KMS-11 (cell line): ENCODE data around the gene FOXD3.

Experiments
- H2AFZ ChIP-seq: fragments of 200-600 bp; sonication (generic); 2 replicates; pipeline ENCODE4 v1.6.1; 2016; ENCODE audit warnings: antibody characterized with exemption, mixed run types, low read depth
- H3K27ac ChIP-seq: fragments of 200-600 bp; sonication (generic); 2 replicates; pipeline ENCODE4 v1.6.1; 2016; ENCODE audit warnings: mild to moderate bottlenecking, mixed run types
- H3K27me3 ChIP-seq: fragments of 200-600 bp; sonication (generic); 2 replicates; pipeline ENCODE4 v1.6.1; 2017; ENCODE audit warnings: mild to moderate bottlenecking, low read depth, mixed run types, moderate library complexity; ENCODE audit not compliant: insufficient read depth
- H3K36me3 ChIP-seq: fragments of 200-600 bp; sonication (generic); 2 replicates; pipeline ENCODE4 v1.6.1; 2017; ENCODE audit warnings: mild to moderate bottlenecking, mixed run types; ENCODE audit not compliant: insufficient read depth
- H3K4me1 ChIP-seq: fragments of 200-600 bp; sonication (generic); 2 replicates; pipeline ENCODE4 v1.6.1; 2016; ENCODE audit warnings: mild to moderate bottlenecking, low read depth, mixed run types; ENCODE audit not compliant: poor library complexity, severe bottlenecking
- H3K4me2 ChIP-seq: fragments of 200-600 bp; sonication (generic); 2 replicates; pipeline ENCODE4 v1.7.0; 2016; ENCODE audit warnings: mild to moderate bottlenecking, mixed run types
- H3K4me3 ChIP-seq: fragments of 200-600 bp; sonication (generic); IDR thresholded peaks from 2 replicates; pipeline ENCODE4 v1.6.1; 2017; ENCODE audit warnings: low read depth, low read length, mixed read lengths; ENCODE audit not compliant: insufficient read depth
- H3K79me2 ChIP-seq: fragments of 200-600 bp; sonication (generic); 2 replicates; pipeline ENCODE4 v1.6.1; 2016; ENCODE audit warnings: low read depth, mixed run types; ENCODE audit not compliant: insufficient read depth
- H3K9ac ChIP-seq: fragments of 200-600 bp; sonication (generic); 2 replicates; pipeline ENCODE4 v1.6.1; 2016; ENCODE audit warnings: mild to moderate bottlenecking, mixed run types
- H4K20me1 ChIP-seq: fragments of 200-600 bp; sonication (generic); 2 replicates; pipeline ENCODE4 v1.6.1; 2016; ENCODE audit warnings: mild to moderate bottlenecking, mixed run types; ENCODE audit not compliant: insufficient read depth
- TF ChIP-seq, protein P1 (sequence below): fragments of 200-600 bp; sonication (generic); conservative IDR thresholded peaks from 2 replicates; pipeline ENCODE4 v1.6.1; 2017; ENCODE audit warnings: low read depth, mild to moderate bottlenecking, antibody characterized with exemption, low read length, moderate library complexity, mixed read lengths

Gene FOXD3

DNA sequence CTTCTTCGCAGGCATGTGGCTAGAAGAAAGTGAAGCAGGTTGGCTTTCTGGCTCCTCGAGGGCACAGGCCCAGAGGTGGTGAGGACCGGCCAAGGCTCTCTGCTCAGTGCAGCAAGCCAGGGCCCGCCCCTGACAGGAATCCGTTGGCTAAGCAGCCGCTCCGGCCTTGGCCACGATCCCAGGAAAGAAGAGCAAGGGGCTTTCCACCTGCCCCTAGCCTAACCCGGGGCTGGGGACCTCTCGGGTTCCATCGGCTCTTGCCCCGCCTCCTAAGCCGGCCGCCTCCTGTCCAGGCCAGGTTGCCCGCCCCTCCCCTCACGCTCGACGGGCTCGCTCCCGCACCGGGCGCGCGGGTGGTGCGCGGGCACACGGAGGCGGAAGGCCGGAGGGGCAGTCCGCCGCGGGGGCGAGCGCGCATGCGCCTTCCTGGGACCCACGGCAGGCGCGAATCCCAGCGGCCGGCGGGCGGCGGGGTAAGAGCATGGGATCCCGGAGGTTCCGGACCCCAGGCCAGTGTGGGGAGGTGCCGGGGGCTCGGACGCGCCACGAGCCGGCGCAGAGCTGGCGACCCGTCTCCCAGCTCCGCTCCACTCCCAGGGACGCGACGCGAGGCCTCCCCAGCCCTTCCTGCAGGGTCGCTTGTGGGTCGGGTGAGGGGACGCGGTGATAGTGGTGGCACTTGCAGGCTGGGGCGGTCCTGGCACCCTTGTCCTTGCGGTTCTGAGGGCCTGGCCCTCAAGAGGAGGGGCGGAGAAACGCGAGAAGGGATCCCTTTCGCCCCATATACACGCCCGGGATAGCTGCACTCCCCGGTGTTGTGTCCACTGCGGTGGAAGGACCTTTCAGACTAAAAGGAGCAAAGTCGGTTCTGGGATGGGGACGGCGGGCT lies 45.1 kb downstream of the FOXD3 start, which contains the start of gene ALG6:
Gene ALG6, plus strand, starts transcription at position 413 of the 889 bp plus-strand sequence. CDS start 3,351 bp downstream, outside the sequence.
- H3K4me1 ChIP-seq = peaks cover 14% of the 10 kb centered on the region
- H3K36me3 ChIP-seq = no peaks in the 10 kb centered on the region
- peak within 1 kb of the TSS; percentile 69 for H3K27ac ChIP-seq
- H3K4me2 ChIP-seq = peak within 1 kb of the TSS; percentile 78
- no peaks in the 10 kb centered on the region for H4K20me1 ChIP-seq
- peak within 1 kb of the TSS; percentile 99 for H2AFZ ChIP-seq
- no peaks in the 10 kb centered on the region for H3K79me2 ChIP-seq
- peak within 1 kb of the TSS; percentile 88 for H3K9ac ChIP-seq
- TF ChIP-seq, protein P1, sequence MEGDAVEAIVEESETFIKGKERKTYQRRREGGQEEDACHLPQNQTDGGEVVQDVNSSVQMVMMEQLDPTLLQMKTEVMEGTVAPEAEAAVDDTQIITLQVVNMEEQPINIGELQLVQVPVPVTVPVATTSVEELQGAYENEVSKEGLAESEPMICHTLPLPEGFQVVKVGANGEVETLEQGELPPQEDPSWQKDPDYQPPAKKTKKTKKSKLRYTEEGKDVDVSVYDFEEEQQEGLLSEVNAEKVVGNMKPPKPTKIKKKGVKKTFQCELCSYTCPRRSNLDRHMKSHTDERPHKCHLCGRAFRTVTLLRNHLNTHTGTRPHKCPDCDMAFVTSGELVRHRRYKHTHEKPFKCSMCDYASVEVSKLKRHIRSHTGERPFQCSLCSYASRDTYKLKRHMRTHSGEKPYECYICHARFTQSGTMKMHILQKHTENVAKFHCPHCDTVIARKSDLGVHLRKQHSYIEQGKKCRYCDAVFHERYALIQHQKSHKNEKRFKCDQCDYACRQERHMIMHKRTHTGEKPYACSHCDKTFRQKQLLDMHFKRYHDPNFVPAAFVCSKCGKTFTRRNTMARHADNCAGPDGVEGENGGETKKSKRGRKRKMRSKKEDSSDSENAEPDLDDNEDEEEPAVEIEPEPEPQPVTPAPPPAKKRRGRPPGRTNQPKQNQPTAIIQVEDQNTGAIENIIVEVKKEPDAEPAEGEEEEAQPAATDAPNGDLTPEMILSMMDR = no peak
- H3K27me3 ChIP-seq = no peaks in the 10 kb centered on the region
- H3K4me3 ChIP-seq = peak within 1 kb of the TSS; percentile 51

DNA sequence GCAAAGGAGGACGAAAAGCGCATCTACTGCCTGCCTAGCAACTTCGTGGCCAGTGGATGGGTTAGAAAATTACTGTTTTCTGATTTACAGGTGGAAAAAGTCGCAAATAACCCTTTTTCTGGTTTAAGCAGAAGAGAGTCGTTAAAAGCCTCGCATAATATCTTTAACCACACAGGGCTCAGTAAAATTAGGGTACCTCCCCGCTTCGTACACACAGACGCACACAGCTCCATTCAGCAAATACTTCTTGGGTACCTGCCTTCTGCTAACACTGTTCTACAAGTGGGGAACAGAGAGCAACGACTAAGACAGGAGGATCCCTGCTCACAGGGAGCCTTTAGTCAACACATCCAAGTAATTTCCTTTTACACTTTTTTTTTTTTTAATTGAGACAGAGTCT lies 45.8 kb downstream of the FOXD3 start:
- Histone ChIP-seq H4K20me1 (no peaks in the 10 kb centered on the region), H3K4me2 (peak overlapping the region; percentile 71), H2AFZ (peak overlapping the region; percentile 99), H3K27me3 (no peaks in the 10 kb centered on the region), H3K4me1 (peaks cover 14% of the 10 kb centered on the region), H3K27ac (peak overlapping the region; percentile 69), H3K4me3 (peak overlapping the region; percentile 51), H3K9ac (peak overlapping the region; percentile 88), H3K36me3 (no peaks in the 10 kb centered on the region), H3K79me2 (no peaks in the 10 kb centered on the region)
- TF ChIP-seq, protein P1 = no peak
